ENCODE data around the gene SIK1. TPM values are rescaled to one million over a fixed set of nuclear protein-coding genes. Genes with fewer than 3 reads are reported as not detected.
A peak's percentile ranks its signal among the peaks of the same experiment; 100 is the strongest.
"Not testable (repeated sequence)": the region's sequence is repeated elsewhere in the genome, so short reads cannot be mapped to it uniquely, and the experiment has no call there.

SIK1 gene
- total and polyA plus RNA-seq, 7 experiments from 2014 or later = 0.21 to 414 (median 6.3) TPM; not detected in 1

DNA sequence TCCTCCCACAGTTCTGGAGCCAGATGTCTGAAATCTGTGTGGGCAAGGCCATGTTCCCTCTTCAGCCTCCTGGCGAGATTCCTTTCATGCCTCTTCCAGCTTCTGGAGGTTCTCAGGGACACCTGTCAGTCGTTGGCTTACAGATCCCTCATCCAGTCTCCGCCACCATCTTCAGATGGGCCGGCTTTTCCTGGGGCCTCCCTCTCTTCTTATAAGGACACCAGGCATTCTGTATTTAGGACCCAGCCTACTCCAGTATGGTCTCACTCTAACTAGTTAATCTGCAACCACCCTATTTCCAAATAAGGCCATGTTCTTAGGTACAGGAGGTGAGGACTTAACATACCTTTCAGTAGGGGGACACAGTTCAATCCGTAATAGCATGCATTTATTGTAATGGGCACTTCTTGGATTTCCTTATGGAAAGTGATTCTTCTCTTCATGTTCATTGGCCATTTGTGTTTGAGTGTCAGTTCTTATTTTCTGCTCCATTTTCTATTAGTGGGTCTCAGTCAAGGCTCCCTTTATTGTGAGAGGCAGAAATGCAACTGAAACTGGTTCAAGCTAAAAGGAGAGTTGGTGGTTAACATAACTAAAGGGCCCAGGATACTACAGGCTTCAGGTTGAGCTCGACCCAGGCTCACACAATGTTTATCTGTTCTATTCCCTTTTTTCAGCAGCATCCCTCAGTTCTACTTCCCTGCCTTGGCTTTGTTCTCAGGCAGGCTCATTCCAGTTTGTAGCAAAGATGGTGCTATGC is 12.6 kb upstream of the SIK1 start:
- H3K4me1 ChIP-seq (ENCODE audit: control insufficient read depth in 2 of 2, insufficient read depth in 2 of 2, low read length in 2 of 2); CTCF ChIA-PET; H3K4me3 ChIP-seq (ENCODE audit: low read length); H3K9me3 ChIP-seq (ENCODE audit: control insufficient read depth in 2 of 3, low read length in 3 of 3); H3K36me3 ChIP-seq (ENCODE audit: control insufficient read depth in 2 of 3, insufficient read depth in 3 of 3, low read length in 3 of 3); intact Hi-C loops (cut with micrococcal nuclease); H3K36me3 Mint-ChIP-seq; H3K9me3 Mint-ChIP-seq; H3K4me3 Mint-ChIP-seq; H3K27ac ChIP-seq (ENCODE audit: low read depth, low read length); H3K27me3 Mint-ChIP-seq; POLR2A ChIA-PET; ATAC-seq; H3K4me1 Mint-ChIP-seq; DNase-seq; H3K27me3 ChIP-seq (ENCODE audit: control insufficient read depth in 2 of 2, insufficient read depth in 2 of 2, low read length in 2 of 2): not testable (repeated sequence)
- peak overlapping the region in 1 of 9 donors; percentile 56 for H3K27ac Mint-ChIP-seq

DNA sequence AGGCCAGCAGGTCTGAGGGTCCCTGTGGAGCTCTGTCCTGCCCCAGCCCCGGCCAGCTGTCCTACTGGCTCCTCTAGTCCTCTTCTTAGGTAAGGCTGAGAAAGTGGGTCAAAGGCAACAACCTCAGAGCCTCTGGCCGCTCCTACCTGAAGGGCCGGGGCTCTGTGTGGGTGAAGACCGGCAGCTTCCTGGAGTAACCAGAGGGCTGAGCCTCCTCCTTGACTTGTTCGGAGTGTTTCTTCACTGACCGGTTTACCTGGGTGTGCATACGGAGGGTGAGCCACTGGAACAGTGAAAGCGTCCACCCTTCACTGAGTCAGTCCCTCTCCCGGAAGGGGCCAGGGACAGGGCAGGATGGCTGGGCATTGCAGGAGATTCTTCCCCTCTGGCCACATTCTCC is 9.3 kb upstream of the SIK1 start:
- H3K9me3 Mint-ChIP-seq; CTCF ChIA-PET; H3K4me1 Mint-ChIP-seq; H3K36me3 Mint-ChIP-seq; POLR2A ChIA-PET; ATAC-seq; H3K27me3 Mint-ChIP-seq; DNase-seq; H3K27me3 ChIP-seq (ENCODE audit: control insufficient read depth in 2 of 2, insufficient read depth in 2 of 2, low read length in 2 of 2); intact Hi-C loops (cut with micrococcal nuclease); H3K4me3 ChIP-seq (ENCODE audit: low read length); H3K27ac ChIP-seq (ENCODE audit: low read depth, low read length); H3K36me3 ChIP-seq (ENCODE audit: control insufficient read depth in 2 of 3, insufficient read depth in 3 of 3, low read length in 3 of 3); H3K27ac Mint-ChIP-seq; H3K9me3 ChIP-seq (ENCODE audit: control insufficient read depth in 2 of 3, low read length in 3 of 3); H3K4me3 Mint-ChIP-seq; H3K4me1 ChIP-seq (ENCODE audit: control insufficient read depth in 2 of 2, insufficient read depth in 2 of 2, low read length in 2 of 2): not testable (repeated sequence)

DNA sequence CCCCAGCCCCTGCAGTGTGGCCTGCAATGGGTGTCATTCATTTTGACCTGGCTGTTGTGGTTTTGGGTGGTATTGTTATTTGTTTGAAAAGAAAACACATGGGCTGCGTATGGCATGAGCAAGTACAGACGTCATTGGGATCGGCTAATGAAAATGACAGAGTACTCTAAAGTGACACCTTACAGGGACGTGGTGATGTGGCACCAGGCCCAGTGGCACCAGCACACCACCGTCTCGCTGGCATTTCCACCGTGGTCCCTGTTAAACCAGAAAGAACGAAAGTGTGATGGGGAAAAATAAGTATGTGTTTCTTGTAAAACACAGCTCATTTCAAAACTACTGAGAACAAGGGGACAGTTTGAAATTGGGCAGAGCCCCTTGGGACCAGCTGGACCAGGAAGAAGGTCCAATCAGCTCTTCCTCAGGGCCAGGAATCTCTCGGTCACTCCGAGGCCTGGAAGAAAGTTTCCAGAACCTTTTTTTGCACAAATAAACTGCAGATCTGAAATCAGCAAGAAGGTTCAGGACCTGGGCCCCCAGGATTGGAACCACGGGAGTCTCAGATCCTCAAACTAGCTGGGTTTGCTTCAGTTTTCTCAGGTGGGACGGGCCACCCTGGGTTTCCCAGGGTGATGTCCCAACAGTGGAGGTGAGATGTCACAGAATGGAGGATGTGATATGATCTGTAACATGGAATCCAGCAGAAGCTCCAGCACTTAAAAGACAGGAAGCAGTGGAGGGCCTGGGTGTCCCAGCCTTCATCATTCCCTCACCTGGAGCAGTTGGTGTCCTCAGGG is 6.6 kb upstream of the SIK1 start:
- H3K27me3 Mint-ChIP-seq; intact Hi-C loops (cut with micrococcal nuclease); H3K4me1 ChIP-seq (ENCODE audit: control insufficient read depth in 2 of 2, insufficient read depth in 2 of 2, low read length in 2 of 2); H3K36me3 Mint-ChIP-seq; H3K9me3 ChIP-seq (ENCODE audit: control insufficient read depth in 2 of 3, low read length in 3 of 3); DNase-seq; H3K27ac Mint-ChIP-seq; H3K36me3 ChIP-seq (ENCODE audit: control insufficient read depth in 2 of 3, insufficient read depth in 3 of 3, low read length in 3 of 3); H3K27me3 ChIP-seq (ENCODE audit: control insufficient read depth in 2 of 2, insufficient read depth in 2 of 2, low read length in 2 of 2); H3K27ac ChIP-seq (ENCODE audit: low read depth, low read length); CTCF ChIA-PET; H3K4me1 Mint-ChIP-seq; ATAC-seq; H3K4me3 ChIP-seq (ENCODE audit: low read length); H3K9me3 Mint-ChIP-seq; H3K4me3 Mint-ChIP-seq; POLR2A ChIA-PET: not testable (repeated sequence)

DNA sequence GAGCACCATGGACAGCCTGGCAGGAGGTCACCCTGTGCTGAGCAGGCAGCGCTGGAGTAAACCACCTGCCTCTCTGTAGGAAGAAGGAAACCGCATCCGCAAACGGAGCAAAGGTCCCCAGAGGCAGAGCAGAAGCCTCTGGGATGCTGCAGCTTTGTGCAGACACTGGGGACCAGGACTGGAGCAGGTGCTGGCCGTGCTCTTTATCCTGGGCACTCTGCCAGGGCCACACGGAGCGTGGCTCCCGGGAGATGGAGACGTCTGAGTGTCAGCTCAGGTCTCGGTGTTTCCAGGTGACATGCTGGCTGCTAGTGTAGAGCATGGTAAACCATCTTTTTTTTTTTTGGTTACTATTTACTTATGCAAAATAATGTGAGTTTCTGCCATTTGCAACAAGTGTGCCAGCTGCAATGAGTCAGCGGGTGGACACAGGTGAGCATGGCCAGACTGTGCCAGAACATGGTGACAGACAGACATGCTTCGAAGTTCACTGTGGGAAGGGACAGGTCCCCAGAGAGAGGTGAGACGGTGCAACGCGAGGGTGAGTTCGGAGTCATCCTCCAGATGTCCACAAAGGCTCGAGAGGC is 4.0 kb upstream of the SIK1 start:
- intact Hi-C loops (cut with micrococcal nuclease); H3K9me3 Mint-ChIP-seq; H3K27ac Mint-ChIP-seq; H3K27ac ChIP-seq (ENCODE audit: low read depth, low read length); H3K4me3 ChIP-seq (ENCODE audit: low read length); H3K27me3 Mint-ChIP-seq; POLR2A ChIA-PET; H3K36me3 ChIP-seq (ENCODE audit: control insufficient read depth in 2 of 3, insufficient read depth in 3 of 3, low read length in 3 of 3); H3K4me1 Mint-ChIP-seq; H3K36me3 Mint-ChIP-seq; DNase-seq; H3K27me3 ChIP-seq (ENCODE audit: control insufficient read depth in 2 of 2, insufficient read depth in 2 of 2, low read length in 2 of 2); CTCF ChIA-PET; H3K9me3 ChIP-seq (ENCODE audit: control insufficient read depth in 2 of 3, low read length in 3 of 3); H3K4me3 Mint-ChIP-seq; H3K4me1 ChIP-seq (ENCODE audit: control insufficient read depth in 2 of 2, insufficient read depth in 2 of 2, low read length in 2 of 2); ATAC-seq: not testable (repeated sequence)

DNA sequence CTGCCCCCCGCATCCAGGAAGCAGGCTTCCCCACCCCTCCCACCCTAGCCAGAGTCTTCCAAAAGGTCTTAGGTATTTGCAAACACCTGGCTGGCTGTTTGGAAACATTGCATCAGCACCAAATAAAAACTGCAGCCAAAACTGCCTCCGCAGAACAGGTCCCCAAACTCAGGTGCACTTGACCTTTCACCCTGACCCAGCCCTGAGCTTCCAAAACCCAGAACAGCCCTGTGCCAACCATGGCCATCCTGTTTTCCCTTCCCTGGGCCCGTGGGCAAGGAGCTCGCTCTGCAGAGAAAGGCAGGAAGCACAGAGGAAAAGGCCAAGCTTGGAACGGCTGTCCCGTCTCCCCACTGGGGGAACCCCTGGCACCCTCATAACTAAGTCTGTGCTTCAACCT is 2.0 kb upstream of the SIK1 start:
- DNase-seq; H3K4me1 Mint-ChIP-seq; POLR2A ChIA-PET; H3K27me3 Mint-ChIP-seq; H3K4me3 ChIP-seq (ENCODE audit: low read length); H3K36me3 ChIP-seq (ENCODE audit: control insufficient read depth in 2 of 3, insufficient read depth in 3 of 3, low read length in 3 of 3); H3K27ac ChIP-seq (ENCODE audit: low read depth, low read length); ATAC-seq; H3K9me3 Mint-ChIP-seq; CTCF ChIA-PET; H3K4me3 Mint-ChIP-seq; H3K9me3 ChIP-seq (ENCODE audit: control insufficient read depth in 2 of 3, low read length in 3 of 3); H3K27ac Mint-ChIP-seq; H3K36me3 Mint-ChIP-seq; intact Hi-C loops (cut with micrococcal nuclease); H3K27me3 ChIP-seq (ENCODE audit: control insufficient read depth in 2 of 2, insufficient read depth in 2 of 2, low read length in 2 of 2); H3K4me1 ChIP-seq (ENCODE audit: control insufficient read depth in 2 of 2, insufficient read depth in 2 of 2, low read length in 2 of 2): not testable (repeated sequence)

DNA sequence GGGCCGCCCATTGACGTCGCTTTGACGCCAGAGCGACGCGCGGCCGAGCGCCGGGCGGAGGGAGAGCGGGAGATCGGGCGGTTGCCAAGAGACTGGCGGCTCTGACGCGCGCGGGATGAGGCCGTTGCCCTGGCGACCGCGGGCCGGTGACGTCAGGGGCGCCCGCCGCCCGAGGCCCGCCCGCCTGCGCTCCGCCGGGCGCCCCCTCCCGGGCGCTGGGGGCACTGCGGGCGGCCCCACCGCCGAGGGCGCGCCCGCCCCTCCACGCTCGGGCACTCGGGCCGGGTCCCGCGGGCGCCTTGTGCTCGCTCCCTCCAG is 270 bp upstream of the SIK1 start:
- H3K9me3 Mint-ChIP-seq; H3K36me3 ChIP-seq (ENCODE audit: control insufficient read depth in 2 of 3, insufficient read depth in 3 of 3, low read length in 3 of 3); H3K9me3 ChIP-seq (ENCODE audit: control insufficient read depth in 2 of 3, low read length in 3 of 3); CTCF ChIA-PET; H3K27me3 Mint-ChIP-seq; H3K4me1 Mint-ChIP-seq; H3K27ac Mint-ChIP-seq; intact Hi-C loops (cut with micrococcal nuclease); DNase-seq; H3K4me3 Mint-ChIP-seq; H3K27me3 ChIP-seq (ENCODE audit: control insufficient read depth in 2 of 2, insufficient read depth in 2 of 2, low read length in 2 of 2); H3K27ac ChIP-seq (ENCODE audit: low read depth, low read length); POLR2A ChIA-PET; H3K36me3 Mint-ChIP-seq; H3K4me1 ChIP-seq (ENCODE audit: control insufficient read depth in 2 of 2, insufficient read depth in 2 of 2, low read length in 2 of 2); H3K4me3 ChIP-seq (ENCODE audit: low read length): not testable (repeated sequence)
- ATAC-seq = peak; percentile 90

DNA sequence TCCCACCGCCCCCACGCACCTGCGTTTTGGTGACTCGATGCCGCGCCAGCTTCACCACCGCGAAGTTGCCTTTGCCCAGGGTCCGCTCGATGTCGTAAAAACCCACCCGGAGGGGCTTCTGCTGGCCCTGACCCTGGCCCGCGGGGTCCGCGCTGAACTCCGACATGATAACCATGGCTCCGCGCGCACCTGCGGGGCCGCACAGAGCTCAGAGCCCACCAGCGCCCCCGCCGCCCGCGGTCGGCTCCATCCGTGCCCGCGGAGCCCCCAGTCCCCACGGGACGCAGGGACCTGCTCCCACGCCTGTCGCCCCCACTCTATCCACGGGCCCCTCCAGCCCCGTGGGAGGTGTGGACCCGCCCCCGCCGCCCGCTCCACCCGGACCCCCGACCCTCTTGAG is 927 bp downstream of the SIK1 start:
- H3K27ac ChIP-seq (ENCODE audit: low read depth, low read length); H3K27me3 Mint-ChIP-seq; POLR2A ChIA-PET; H3K9me3 ChIP-seq (ENCODE audit: control insufficient read depth in 2 of 3, low read length in 3 of 3); H3K36me3 Mint-ChIP-seq; intact Hi-C loops (cut with micrococcal nuclease); DNase-seq; H3K9me3 Mint-ChIP-seq; H3K27ac Mint-ChIP-seq; H3K4me3 Mint-ChIP-seq; H3K27me3 ChIP-seq (ENCODE audit: control insufficient read depth in 2 of 2, insufficient read depth in 2 of 2, low read length in 2 of 2); H3K4me3 ChIP-seq (ENCODE audit: low read length); H3K36me3 ChIP-seq (ENCODE audit: control insufficient read depth in 2 of 3, insufficient read depth in 3 of 3, low read length in 3 of 3); ATAC-seq; CTCF ChIA-PET; H3K4me1 Mint-ChIP-seq; H3K4me1 ChIP-seq (ENCODE audit: control insufficient read depth in 2 of 2, insufficient read depth in 2 of 2, low read length in 2 of 2): not testable (repeated sequence)
